Activated CD4-positive, alpha-beta T cell treated with anti-CD3 and anti-CD28 coated beads, Interleukin-2, amount 10 ng/mL, durations not matched to agents 7 days and 5 days (primary cell): Measurements from ENCODE around the gene KCTD18. TPM values are rescaled to one million over a fixed set of nuclear protein-coding genes. Genes with fewer than 3 reads are reported as not detected.

ENCODE experiments used
- total RNA-seq, 2 experiments: library from RNA; stranded (reverse); gene quantifications; one replicate each; pipeline ENCODE4 v1.2.3, GENCODE V29; 2021

Gene KCTD18
- total RNA-seq, 2 experiments from 2014 or later, result 20.4 to 20.5 TPM

Other genes starting within 250 kb of the KCTD18 start
- gene SPATS2L, start 203.4 kb downstream of the KCTD18 start, total RNA-seq, result 10 to 100 TPM; 53.9 to 56.7 TPM
- gene SGO2, start 16.1 kb upstream of the KCTD18 start, total RNA-seq, result 10 to 100 TPM; 47.7 to 55.2 TPM
- under 1 TPM; 0.19 to 0.22 TPM for gene AOX1, start 75.9 kb upstream of the KCTD18 start, total RNA-seq